Ecto neural progenitor cell (in vitro differentiated cells): ENCODE measurements around the gene RAPGEF5.

Experiments
- DNase-seq: peaks from one replicate; pipeline ENCODE4 v3.0.0-alpha.2; 2018; ENCODE audit warnings: low spot score

RAPGEF5 gene

DNA sequence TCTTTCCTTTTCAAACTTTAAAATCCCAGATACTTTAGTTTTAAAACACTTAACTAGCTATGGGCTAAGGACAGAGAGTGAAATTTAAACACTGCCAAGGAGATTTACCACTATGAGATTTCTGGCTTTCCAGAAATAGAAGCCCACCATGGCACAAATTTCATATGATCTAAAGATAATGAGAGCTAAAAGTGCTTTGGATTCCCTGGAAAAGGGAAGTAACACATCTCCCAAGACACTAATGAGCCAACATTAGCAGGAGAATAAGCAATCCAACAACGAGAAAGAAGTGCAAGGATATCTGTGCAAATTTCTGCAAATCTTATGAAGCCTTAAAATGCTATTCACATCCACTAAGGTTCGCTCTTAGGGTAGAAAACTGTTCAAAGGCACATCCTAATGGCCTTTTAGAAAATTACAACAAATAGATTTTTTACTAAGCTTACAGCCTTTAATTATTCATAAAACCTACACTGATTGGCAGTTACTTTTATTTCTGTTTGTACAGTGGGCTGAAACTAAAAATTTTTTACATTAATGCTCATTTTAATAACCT lies 100.3 kb downstream of the RAPGEF5 start:
- no peak for DNase-seq

- DNase-seq = no peak
Measured at GRCh38 chr7:22255834-22256233, 101.1 kb downstream of the RAPGEF5 start.

DNA sequence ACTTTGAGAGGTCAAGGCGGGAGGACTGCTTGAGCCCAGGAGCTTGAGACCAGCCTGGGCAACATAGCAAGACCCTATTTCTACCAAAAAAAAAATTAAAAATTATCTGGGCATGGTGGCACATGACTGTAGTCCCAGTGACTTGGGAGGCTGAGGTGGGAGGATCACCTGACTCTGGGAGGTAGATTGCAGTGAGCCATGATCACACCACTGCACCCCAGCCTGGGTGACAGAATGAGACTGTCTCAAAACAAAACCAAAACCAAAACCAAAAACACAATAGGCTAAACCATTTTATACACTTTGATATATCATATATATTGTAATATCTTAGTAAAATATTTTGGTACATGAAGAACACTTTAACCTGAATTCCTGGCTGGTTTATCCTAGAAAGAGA lies 101.6 kb downstream of the RAPGEF5 start:
- no peak for DNase-seq

GRCh38 chr7:22252936-22253536 lies 103.9 kb downstream of the RAPGEF5 start:
- no peak for DNase-seq

DNA sequence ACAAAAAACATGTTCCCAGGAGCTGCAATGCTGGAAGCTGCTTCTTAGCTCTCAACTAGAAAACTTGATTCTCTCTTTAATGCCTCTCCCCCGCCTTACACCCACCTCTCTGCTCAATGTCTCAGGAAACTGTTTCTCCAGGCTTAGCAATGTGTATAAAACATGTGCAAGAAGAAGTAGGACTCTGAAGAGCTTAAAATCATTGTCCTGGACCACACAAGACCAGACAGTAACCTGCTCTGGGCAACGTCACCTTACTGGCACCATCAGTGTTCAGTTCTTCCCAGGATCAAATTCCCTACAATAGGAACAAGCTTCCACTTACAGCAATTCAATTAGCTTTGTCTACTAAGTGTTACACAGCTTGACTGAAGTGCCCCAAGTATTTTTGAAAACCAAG lies 104.9 kb downstream of the RAPGEF5 start:
- no peak for DNase-seq

- no peak for DNase-seq
Measured at GRCh38 chr7:22251281-22251680, 105.7 kb downstream of the RAPGEF5 start.

- DNase-seq = no peak
Measured at GRCh38 chr7:22250390-22250789, 106.6 kb downstream of the RAPGEF5 start.

DNA sequence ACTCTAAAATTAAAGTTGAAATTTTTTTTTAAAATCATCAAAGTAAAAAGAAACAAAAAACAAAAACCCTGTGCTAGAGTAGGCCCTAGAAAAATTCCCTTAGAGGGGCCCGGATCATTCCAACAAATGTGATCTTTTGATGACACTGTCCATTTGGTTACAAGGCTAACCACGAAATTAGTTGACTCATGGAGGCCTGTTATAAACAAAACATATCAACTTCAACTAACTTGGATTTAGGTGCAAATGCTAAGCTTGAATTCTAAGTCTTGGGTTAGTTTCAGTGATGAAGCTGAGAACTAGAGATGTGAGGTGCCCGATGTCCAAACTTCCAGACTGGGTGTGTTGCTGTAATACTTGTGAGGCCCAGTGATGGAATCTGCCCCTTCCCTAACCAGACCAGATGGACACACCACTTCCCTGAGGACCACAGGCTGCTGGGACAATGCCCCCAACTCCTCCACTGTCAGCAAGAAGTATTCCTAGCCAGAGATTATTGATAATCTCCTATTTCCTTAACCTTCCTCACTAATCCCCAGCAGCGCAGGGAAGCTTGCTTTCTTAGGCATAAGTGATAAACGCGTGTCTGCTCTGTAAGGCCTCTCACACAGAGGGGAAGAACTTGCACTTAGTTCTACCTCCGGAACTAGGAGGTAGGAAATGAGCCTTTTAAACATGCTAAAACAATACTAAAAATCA lies 108.7 kb downstream of the RAPGEF5 start:
- DNase-seq = no peak

- DNase-seq = no peak
Measured at GRCh38 chr7:22241805-22242390, 115.1 kb downstream of the RAPGEF5 start.

GRCh38 chr7:22240904-22241571 lies 115.9 kb downstream of the RAPGEF5 start:
- no peak for DNase-seq

GRCh38 chr7:22238354-22239311 lies 118.3 kb downstream of the RAPGEF5 start:
- DNase-seq = no peak

DNA sequence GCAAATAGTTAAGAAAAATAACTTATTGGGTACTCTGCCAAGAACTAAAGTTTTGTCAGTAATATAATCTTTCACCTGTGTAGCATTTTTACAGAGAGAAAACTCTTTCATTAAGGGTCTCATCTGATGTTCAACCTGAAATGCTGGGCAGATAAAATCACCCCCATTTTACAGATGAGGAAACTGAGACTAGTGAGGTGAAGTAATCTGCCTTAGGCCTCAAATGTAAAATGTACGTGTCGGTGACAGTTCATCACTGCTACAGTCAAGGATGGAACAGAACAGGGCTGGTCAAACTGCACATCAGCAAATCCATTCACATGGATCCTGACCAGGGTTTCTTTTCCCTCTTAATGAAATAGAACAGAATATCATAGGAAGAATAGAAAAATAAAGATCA lies 121.8 kb downstream of the RAPGEF5 start:
- no peak for DNase-seq

DNA sequence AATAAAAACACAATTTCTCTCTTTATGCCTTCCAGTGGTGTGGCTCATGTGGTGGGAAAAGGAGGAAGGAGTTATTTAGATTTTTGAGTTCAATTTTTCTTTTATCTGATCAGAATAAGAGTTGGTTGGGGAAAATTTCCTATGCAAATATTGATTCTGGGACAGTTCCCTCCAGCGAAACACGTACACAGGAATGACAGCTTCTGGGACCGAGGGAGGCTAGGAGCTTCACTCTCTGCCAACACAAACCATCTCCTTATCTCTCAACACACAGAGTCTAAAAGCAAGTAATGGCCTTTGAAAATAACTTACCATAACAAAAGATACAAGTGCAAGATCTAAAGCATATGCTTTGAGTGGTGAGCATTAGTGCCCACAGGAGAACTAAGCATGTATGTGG lies 122.7 kb downstream of the RAPGEF5 start:
- DNase-seq = no peak

- DNase-seq = no peak
Measured at GRCh38 chr7:22231806-22232205, 125.1 kb downstream of the RAPGEF5 start.

GRCh38 chr7:22231141-22231540 lies 125.8 kb downstream of the RAPGEF5 start:
- no peak for DNase-seq

DNA sequence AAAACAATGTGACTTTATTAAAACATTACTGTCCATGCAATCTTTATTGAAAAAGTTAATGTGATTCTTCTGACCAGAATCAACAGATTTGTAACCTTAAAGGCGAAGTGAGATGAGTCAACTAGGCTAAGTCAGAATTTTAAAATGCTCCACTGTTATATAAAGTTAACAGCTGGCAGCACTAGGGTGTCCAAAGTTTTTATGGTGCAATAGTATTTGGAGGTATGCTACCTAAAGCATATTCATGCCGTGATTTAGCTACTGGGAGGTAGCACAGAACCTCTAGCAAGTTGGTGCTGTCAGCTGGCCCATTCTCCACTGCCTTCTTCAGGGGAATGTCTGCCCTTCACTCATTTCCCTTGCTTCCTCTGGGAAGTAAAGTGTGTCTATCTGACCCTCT lies 126.7 kb downstream of the RAPGEF5 start:
- no peak for DNase-seq

DNA sequence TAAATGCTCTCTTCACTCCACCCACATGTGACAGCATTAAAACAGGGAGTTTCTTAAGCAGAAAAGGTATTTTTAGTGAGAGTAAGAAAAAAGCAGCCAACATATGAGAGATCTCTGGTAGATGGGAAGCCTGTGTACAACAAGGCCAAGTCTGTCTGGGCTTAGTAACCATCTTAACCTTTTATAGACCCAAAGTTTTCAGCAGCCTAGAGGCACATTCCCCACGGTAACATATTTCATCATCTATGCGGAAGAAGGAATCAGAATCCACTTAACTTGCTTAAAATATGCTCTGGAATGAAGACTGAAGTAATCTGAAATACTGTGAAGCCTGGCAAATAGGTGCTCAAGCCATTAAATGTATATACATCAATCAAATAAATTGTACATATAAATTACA lies 127.8 kb downstream of the RAPGEF5 start:
- DNase-seq = no peak

- DNase-seq = no peak
Measured at GRCh38 chr7:22223807-22224206, 133.1 kb downstream of the RAPGEF5 start.

DNA sequence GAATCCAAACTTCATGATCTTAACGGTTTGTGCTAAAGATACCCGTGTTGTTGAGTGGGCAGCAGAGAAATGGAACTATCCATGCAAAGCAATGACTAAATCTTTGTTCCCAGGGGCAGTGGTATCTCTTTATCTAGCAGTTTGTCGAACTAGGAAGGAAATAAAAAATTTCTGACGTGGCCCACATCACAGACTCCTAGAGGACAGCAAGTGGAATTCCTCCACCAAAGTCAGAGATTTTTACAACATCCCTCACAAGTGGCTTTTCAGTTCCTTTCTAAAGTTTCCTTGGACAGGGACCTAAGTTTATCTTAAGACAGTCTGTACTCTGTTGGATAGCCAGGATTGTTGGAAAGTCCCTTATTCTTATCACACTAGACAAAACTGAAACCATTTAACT lies 136.0 kb downstream of the RAPGEF5 start:
- no peak for DNase-seq

DNA sequence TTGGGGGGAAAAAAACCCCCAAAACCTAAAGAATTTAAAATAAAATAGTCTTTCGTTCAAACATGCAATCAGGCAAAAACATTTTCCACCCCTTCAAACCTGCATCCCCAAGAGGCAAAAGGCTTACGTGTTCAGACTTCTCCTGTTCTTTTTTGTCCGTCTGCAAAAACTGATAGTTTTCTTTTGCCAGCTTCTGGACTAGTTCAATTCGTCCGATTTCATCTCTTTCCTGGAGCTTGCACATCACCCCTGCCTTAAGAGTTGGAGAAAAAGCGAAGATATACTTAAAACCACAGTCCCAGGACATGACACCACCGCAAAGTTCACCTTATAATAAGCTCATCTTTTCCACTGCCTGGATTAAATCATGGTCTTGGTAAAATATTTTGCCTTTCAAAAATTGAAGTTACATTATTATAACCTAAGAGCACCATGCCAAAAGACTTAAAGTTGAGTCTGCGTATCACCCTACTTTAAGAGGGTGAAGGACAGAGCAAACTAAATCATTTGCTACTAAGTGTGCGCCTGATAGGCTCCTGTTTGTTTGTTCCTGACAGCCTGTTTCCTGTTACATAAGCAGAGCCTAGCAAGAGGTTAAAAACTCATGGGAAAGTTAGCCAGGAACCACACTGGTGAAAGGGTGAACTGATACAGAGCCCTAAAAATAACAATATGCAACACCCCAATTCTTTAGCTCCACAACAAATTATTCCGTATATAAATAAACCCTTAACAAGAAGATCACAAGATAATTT lies 137.0 kb downstream of the RAPGEF5 start:
- DNase-seq = no peak

GRCh38 chr7:22219036-22219435 lies 137.9 kb downstream of the RAPGEF5 start:
- no peak for DNase-seq
